Gastrocnemius medialis (tissue), 4 donors: Measurements from ENCODE around the gene ZNF341.

Source experiments
- CTCF ChIP-seq, 5 experiments: fragments of 450-650 bp in 3 of 5; fragments of 200-600 bp in 2 of 5; sonication (generic) in 2 of 5; IDR thresholded peaks in 4 of 5; conservative IDR thresholded peaks in 1 of 5; 1 replicate in 4 of 5; 2 replicates in 1 of 5; pipeline ENCODE4 v1.5.1; 2016 to 2019; ENCODE audit warnings: antibody characterized with exemption in 5 of 5, mild to moderate bottlenecking in 3 of 5, moderate library complexity in 3 of 5
- POLR2A ChIP-seq, 2 donors: fragments of 450-650 bp; IDR thresholded peaks; one replicate each; pipeline ENCODE4 v1.6.1; 2017; ENCODE audit warnings: antibody characterized with exemption in 2 of 2, mild to moderate bottlenecking in 2 of 2, moderate library complexity in 2 of 2

GRCh38 chr20:33796263-33796906, 64.6 kb downstream of the ZNF341 start:
- TF ChIP-seq CTCF (IDR thresholded peaks at IDR 0.05 in 4 of 5, conservative IDR thresholded peaks at IDR 0.05 in 1 of 5) (no peak), POLR2A (IDR thresholded peaks at IDR 0.05) (no peak)
